NCI-H1694 (cell line): ENCODE results near the gene PRTFDC1.
"Not testable (repeated sequence)": the region's sequence is repeated elsewhere in the genome, so short reads cannot be mapped to it uniquely, and the experiment has no call there.

Experiments used
- DNase-seq: peaks from one replicate; lab custom pipeline; 2025; lab: John Stamatoyannopoulos, UW

Gene PRTFDC1

DNA sequence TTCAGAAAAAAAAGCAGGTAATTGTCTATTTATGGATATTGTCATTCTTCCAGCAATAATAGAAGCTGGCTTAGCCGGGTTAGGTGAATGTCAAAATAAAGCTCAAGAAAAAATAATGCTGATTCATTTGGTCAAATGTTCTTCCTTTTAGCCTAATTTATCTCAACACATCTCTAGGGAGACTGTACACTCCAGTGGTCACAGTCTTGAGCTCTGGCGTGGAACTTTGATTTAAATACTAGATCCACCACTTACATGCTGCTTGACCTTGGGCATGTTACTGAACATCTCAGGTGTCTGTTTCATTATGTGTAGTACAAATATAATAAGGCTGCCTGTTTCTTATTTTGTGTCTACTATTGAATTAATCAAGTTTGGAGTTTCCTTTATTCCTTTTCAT is 22.0 kb downstream of the PRTFDC1 start:
- no peak for DNase-seq

GRCh38 chr10:24929904-24930303 is 22.5 kb downstream of the PRTFDC1 start:
- no peak for DNase-seq

GRCh38 chr10:24929056-24929544 is 23.3 kb downstream of the PRTFDC1 start:
- DNase-seq: no peak

- DNase-seq: no peak
These were observed 24.2 kb downstream of the PRTFDC1 start for GRCh38 chr10:24928163-24928562.

GRCh38 chr10:24926557-24926956 is 25.8 kb downstream of the PRTFDC1 start:
- no peak for DNase-seq

- DNase-seq: no peak
These were observed 26.6 kb downstream of the PRTFDC1 start for GRCh38 chr10:24925799-24926198.

DNA sequence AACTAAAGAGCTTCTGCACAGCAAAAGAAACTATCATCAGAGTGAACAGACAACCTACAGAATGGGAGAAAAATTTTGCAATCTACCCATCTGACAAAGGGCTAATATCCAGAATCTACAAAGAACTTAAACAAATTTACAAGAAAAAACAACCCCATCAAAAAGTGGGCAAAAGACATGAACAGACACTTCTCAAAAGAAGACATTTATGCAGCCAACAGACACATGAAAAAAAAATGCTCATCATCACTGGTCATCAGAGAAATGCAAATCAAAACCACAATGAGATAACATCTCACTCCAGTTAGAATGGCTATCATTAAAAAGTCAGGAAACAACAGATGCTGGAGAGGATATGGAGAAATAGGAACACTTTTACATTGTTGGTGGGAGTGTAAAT is 27.9 kb downstream of the PRTFDC1 start:
- DNase-seq: not testable (repeated sequence)

GRCh38 chr10:24922222-24922868 is 30.1 kb downstream of the PRTFDC1 start:
- not testable (repeated sequence) for DNase-seq

- no peak for DNase-seq
These were observed 31.2 kb downstream of the PRTFDC1 start for GRCh38 chr10:24920907-24921881.

GRCh38 chr10:24920192-24920591 is 32.2 kb downstream of the PRTFDC1 start:
- DNase-seq: not testable (repeated sequence)

GRCh38 chr10:24919629-24920028 is 32.8 kb downstream of the PRTFDC1 start:
- not testable (repeated sequence) for DNase-seq

- no peak for DNase-seq
These were observed 34.4 kb downstream of the PRTFDC1 start for GRCh38 chr10:24917979-24918378.

- DNase-seq: no peak
These were observed 34.9 kb downstream of the PRTFDC1 start for GRCh38 chr10:24917493-24917892.

DNA sequence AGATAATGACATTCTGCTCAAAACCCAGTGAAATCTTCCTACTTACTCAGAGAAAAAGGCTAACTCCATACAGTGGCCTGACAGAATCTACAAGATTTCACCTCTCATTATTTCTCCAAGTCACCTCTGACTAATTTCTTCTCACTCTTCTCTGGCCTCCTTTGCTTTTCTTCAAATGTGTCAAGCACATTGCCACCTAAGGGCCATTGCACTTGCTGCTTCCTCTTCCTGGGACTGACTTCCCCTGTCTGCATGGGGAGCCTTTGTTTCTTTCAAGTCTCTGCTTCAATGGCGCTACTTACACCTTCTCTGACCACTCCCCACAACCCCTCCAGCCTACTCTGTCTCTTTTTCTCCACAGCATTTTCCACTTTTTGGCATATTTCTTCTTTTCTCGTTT is 36.0 kb downstream of the PRTFDC1 start:
- no peak for DNase-seq

- no peak for DNase-seq
These were observed 37.1 kb downstream of the PRTFDC1 start for GRCh38 chr10:24915304-24915703.

GRCh38 chr10:24914148-24914547 is 38.3 kb downstream of the PRTFDC1 start:
- no peak for DNase-seq

GRCh38 chr10:24912215-24912614 is 40.2 kb downstream of the PRTFDC1 start:
- no peak for DNase-seq

DNA sequence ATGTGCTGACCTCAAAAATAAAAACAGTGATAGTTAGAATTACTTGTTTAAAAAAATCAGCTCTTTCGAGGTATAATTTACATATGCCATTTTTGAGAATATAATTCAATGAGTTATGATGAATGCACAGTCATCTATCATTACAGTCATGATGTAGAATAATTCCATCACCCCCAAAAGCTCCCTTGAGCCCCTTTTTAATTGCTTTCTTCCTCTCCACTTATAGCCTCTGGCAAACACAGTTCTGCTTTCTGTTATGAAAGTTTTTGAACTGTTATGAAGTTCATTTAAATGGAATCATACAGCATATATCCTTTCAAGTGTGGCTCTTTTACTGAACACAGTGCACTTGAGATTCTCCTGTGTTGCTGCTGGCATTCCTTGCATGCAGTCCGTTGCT is 41.4 kb downstream of the PRTFDC1 start:
- no peak for DNase-seq

- DNase-seq: no peak
These were observed 41.8 kb downstream of the PRTFDC1 start for GRCh38 chr10:24910574-24910973.

- no peak for DNase-seq
These were observed 43.5 kb downstream of the PRTFDC1 start for GRCh38 chr10:24908793-24909423.

GRCh38 chr10:24907956-24908355 is 44.5 kb downstream of the PRTFDC1 start:
- DNase-seq: no peak

DNA sequence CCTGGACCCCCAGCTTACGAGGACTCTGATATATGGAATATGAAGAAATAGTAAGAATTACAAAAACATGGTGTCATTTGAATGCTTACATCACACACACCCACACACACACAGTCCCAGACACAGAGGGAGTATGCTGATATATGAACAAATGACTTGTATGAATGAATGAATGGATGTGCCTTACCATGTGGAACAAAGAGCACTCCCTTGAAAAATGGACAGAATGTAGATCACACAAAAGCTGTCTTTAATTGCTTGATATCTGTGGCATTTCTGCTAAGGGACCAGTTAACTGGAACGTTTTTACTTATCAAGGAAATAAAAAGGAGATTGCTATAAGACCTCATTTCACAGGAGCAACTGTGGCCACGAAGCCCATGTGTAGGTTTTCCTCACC is 46.0 kb downstream of the PRTFDC1 start:
- DNase-seq: no peak

DNA sequence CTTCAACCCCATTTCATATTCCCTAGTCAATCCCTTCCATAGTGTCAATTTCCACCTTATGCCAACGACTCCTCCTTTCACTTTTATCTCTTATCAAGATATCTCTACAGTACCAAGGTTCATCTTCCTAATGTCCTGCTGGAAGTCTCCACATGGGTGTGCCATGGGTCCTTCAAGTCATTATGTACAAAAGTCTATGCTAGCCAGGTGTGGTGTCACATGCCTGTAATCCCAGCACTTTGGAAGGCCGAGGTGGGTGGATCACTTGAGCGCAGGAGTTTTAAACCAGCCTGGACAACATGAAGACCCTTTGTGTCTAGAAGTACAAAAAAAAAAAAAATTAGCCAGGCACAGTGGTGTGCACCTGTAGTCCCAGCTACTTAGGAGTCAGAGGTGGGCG is 47.6 kb downstream of the PRTFDC1 start:
- DNase-seq: no peak
